Immature natural killer cell (primary cell): ENCODE measurements around the gene MALRD1. TPM values are rescaled to one million over a fixed set of nuclear protein-coding genes. Genes with fewer than 3 reads are reported as not detected.

Experiments used
- DNase-seq, 3 donors: peaks; one replicate each; pipeline ENCODE4 v3.0.0; 2022; ENCODE audit warnings: mixed read lengths in 1 of 3
- H3K27ac Mint-ChIP-seq, 6 donors: one replicate each; pipeline ENCODE4 v1.8.0; 2020; ENCODE audit warnings: mixed read lengths in 6 of 6, mild to moderate bottlenecking in 5 of 6, inconsistent platforms in 4 of 6, moderate library complexity in 3 of 6
- H3K27me3 Mint-ChIP-seq, 3 donors: one replicate each; pipeline ENCODE4 v1.8.0; 2020 to 2021; ENCODE audit warnings: low read depth in 3 of 3, mild to moderate bottlenecking in 3 of 3, mixed read lengths in 3 of 3, moderate library complexity in 3 of 3, inconsistent platforms in 1 of 3
- H3K36me3 Mint-ChIP-seq, 3 donors: one replicate each; pipeline ENCODE4 v1.8.0; 2020; ENCODE audit warnings: mixed read lengths in 3 of 3, inconsistent platforms in 2 of 3, mild to moderate bottlenecking in 2 of 3
- H3K4me1 Mint-ChIP-seq, 2 donors: one replicate each; pipeline ENCODE4 v1.8.0; 2020; ENCODE audit warnings: inconsistent platforms in 2 of 2, mild to moderate bottlenecking in 2 of 2, mixed read lengths in 2 of 2, moderate library complexity in 1 of 2
- H3K4me3 Mint-ChIP-seq, 5 donors: one replicate each; pipeline ENCODE4 v1.8.0; 2020; ENCODE audit warnings: mild to moderate bottlenecking in 5 of 5, mixed read lengths in 5 of 5, inconsistent platforms in 3 of 5, moderate library complexity in 3 of 5
- H3K9me3 Mint-ChIP-seq, 6 donors: one replicate each; pipeline ENCODE4 v1.8.0; 2020; ENCODE audit warnings: mild to moderate bottlenecking in 6 of 6, mixed read lengths in 6 of 6, inconsistent platforms in 4 of 6, moderate library complexity in 3 of 6
- polyA plus RNA-seq, 3 donors: library from polyadenylated mRNA; unstranded; fragments of 300-500 nt; fragmentation: Illumina TruSeq; gene quantifications; one replicate each; pipeline ENCODE4 v1.2.3, GENCODE V29; 2021

MALRD1 gene
- polyA plus RNA-seq, result not detected

- Mint-ChIP-seq H3K27me3 (peaks cover 0 to 2% (median 0%) of the 10 kb centered on the region in 3 donors), H3K9me3 (peaks cover 0 to 22% (median 7%) of the 10 kb centered on the region in 6 donors), H3K27ac (no peak within 1 kb of the TSS), H3K36me3 (no peaks in the 10 kb centered on the region), H3K4me3 (no peak within 1 kb of the TSS), H3K4me1 (no peaks in the 10 kb centered on the region)
- DNase-seq, result no peak
Measured at GRCh38 chr10:19048489-19048888, at the start of gene MALRD1. TSS of gene MALRD1 (plus strand) at chr10:19048801. CDS start at chr10:19048939, 138 bp downstream.

GRCh38 chr10:19003341-19003740 lies 45.3 kb upstream of the MALRD1 start:
- no peaks in the 10 kb centered on the region for H3K4me1 Mint-ChIP-seq
- H3K27me3 Mint-ChIP-seq, result no peaks in the 10 kb centered on the region
- H3K36me3 Mint-ChIP-seq, result no peaks in the 10 kb centered on the region
- DNase-seq, result no peak
- H3K4me3 Mint-ChIP-seq, result no peak overlapping the region
- peaks cover 0 to 13% (median 8%) of the 10 kb centered on the region in 6 donors for H3K9me3 Mint-ChIP-seq
- H3K27ac Mint-ChIP-seq, result no peak overlapping the region

DNA sequence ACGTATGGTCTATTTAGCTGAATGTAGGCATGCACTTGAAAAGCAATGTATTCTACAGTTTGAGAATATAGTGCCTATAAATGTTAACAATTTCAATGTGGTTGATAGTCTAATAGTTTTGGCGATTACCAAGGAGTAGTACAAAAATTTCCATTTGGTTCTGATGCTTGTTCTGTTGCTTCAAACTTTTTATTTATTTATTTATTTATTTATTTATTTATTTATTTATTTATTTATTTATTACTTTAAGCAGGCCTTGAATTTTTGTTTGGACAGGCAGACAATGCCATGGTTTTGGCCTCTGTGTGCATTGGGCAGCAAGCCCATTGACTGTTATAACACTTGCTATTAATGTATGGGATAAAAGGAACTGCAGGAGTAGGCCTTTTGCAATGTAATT lies 36.5 kb upstream of the MALRD1 start:
- H3K4me3 Mint-ChIP-seq, result no peak overlapping the region
- H3K4me1 Mint-ChIP-seq, result no peaks in the 10 kb centered on the region
- no peaks in the 10 kb centered on the region for H3K36me3 Mint-ChIP-seq
- peaks cover 0 to 3% (median 2%) of the 10 kb centered on the region in 3 donors for H3K27me3 Mint-ChIP-seq
- no peak overlapping the region for H3K27ac Mint-ChIP-seq
- H3K9me3 Mint-ChIP-seq, result peaks cover 5 to 29% (median 13%) of the 10 kb centered on the region in 6 donors
- no peak for DNase-seq

GRCh38 chr10:19014034-19014433 lies 34.6 kb upstream of the MALRD1 start:
- Mint-ChIP-seq H3K9me3 (peaks cover 2 to 24% (median 12%) of the 10 kb centered on the region in 6 donors), H3K4me1 (no peaks in the 10 kb centered on the region), H3K27ac (no peak overlapping the region), H3K4me3 (no peak overlapping the region), H3K36me3 (no peaks in the 10 kb centered on the region), H3K27me3 (peaks cover 0 to 3% (median 2%) of the 10 kb centered on the region in 3 donors)
- DNase-seq, result no peak

GRCh38 chr10:19014498-19014897 lies 34.1 kb upstream of the MALRD1 start:
- H3K36me3 Mint-ChIP-seq, result no peaks in the 10 kb centered on the region
- H3K27ac Mint-ChIP-seq, result no peak overlapping the region
- no peak for DNase-seq
- no peak overlapping the region for H3K4me3 Mint-ChIP-seq
- H3K4me1 Mint-ChIP-seq, result no peaks in the 10 kb centered on the region
- peaks cover 0 to 3% (median 2%) of the 10 kb centered on the region in 3 donors for H3K27me3 Mint-ChIP-seq
- H3K9me3 Mint-ChIP-seq, result peaks cover 2 to 24% (median 12%) of the 10 kb centered on the region in 6 donors

DNA sequence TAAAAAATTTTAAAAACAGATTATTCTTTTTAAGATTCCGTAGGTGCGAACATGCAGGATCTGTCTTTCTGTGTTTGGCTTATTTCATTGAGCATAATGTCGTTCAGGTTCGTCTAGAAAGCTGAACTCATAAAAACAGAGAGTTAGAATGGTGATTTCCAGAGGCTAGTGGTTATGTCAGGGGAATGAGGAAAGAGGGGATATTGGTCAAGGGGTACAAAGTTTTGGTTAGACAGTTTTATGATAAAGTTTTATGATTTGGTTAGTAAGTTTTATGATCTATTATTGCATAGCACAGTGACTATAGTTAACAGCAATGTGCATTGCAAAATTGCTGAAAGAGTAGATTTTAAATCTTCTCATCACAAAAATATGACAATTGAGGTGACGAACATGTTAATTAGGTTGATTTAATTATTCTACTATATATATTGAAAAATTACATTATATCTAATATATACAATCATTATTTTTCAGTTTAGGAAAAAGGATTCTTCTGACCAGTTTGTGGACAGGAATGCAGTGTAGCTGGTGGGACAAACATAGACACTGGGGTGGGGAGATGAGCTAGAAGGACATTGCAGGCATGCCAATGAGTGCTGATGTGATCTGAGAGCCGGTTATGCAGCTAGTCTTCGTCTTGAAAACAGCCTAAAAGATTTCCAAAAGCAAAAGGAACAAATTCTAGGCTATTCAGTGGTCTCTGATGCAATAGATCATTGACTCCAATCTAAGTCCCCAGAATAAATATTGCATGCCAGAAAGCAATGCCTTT lies 31.3 kb upstream of the MALRD1 start:
- Mint-ChIP-seq H3K4me1 (no peaks in the 10 kb centered on the region), H3K27me3 (peaks cover 0 to 1% (median 1%) of the 10 kb centered on the region in 3 donors), H3K27ac (no peak overlapping the region), H3K9me3 (peaks cover 0 to 26% (median 11%) of the 10 kb centered on the region in 6 donors), H3K36me3 (no peaks in the 10 kb centered on the region), H3K4me3 (no peak overlapping the region)
- no peak for DNase-seq

- H3K27me3 Mint-ChIP-seq, result peaks cover 0 to 4% (median 1%) of the 10 kb centered on the region in 3 donors
- no peaks in the 10 kb centered on the region for H3K36me3 Mint-ChIP-seq
- H3K9me3 Mint-ChIP-seq, result peaks cover 0 to 17% (median 4%) of the 10 kb centered on the region in 6 donors
- no peak overlapping the region for H3K4me3 Mint-ChIP-seq
- H3K27ac Mint-ChIP-seq, result no peak overlapping the region
- H3K4me1 Mint-ChIP-seq, result no peaks in the 10 kb centered on the region
- DNase-seq, result no peak
Measured at GRCh38 chr10:19021162-19021561, 27.4 kb upstream of the MALRD1 start.

DNA sequence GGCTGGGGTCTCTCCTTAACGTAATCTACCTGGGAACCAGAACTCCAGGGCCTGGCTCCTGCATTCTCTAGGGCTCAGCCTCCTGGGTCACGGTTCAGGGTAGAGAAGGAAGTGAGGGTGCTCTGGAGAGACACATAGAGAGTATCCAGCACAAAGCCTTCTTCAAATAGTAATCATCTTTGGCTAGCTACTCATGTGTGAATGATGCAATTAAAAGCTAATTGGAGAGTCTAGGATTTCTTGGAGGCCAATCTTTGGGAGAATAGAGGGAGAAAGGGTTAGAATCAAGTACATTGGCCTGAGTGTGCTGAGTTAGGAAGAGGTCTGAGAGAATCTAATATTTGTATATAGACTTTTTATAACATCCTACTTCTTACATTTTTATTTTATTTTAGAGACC lies 24.0 kb upstream of the MALRD1 start:
- peaks cover 0 to 15% (median 5%) of the 10 kb centered on the region in 6 donors for H3K9me3 Mint-ChIP-seq
- no peak for DNase-seq
- H3K4me1 Mint-ChIP-seq, result no peaks in the 10 kb centered on the region
- H3K27ac Mint-ChIP-seq, result no peak overlapping the region
- peaks cover 0 to 6% (median 3%) of the 10 kb centered on the region in 3 donors for H3K27me3 Mint-ChIP-seq
- H3K4me3 Mint-ChIP-seq, result no peak overlapping the region
- H3K36me3 Mint-ChIP-seq, result no peaks in the 10 kb centered on the region

DNA sequence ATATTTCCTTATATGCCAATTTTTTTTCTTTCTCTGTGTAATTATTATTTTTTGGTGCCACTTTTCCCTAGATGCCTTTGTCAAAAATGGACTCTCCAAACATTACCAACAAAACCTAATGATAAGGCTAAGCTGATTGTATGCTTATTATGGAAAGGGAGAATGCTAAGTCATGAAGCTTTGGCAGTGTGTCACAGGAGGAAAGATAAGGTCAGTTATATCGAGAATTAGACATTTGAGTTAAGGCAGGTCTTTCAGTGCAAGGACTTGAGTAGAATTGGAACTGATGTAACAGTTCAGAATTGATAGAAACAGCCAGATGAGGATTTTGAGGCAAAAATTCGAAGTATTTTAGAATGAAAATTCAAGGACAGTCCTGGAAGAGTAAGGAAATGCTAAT lies 16.8 kb upstream of the MALRD1 start:
- DNase-seq, result no peak
- Mint-ChIP-seq H3K27me3 (peaks cover 0 to 2% (median 2%) of the 10 kb centered on the region in 3 donors), H3K4me1 (no peaks in the 10 kb centered on the region), H3K4me3 (no peak overlapping the region), H3K36me3 (no peaks in the 10 kb centered on the region), H3K27ac (no peak overlapping the region), H3K9me3 (peaks cover 3 to 15% (median 13%) of the 10 kb centered on the region in 6 donors)

DNA sequence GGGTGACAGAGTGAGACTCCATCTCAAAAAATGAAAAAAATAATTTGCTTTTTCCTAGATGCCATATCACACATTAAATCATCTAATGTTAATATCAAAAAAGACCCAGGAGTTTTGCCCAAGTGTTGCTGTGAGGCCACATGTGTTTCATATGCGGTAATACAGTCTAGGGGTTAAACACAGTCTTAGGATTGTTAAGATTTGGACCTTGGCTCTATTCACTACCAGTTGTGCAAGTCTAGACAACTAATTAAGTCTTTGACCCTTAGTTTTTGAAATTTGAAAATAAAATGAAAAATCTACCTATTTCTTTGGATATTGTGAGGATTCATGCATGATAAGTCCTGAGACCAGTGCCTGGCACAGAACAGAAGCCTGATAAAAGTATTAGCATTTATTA lies 14.9 kb upstream of the MALRD1 start:
- Mint-ChIP-seq H3K9me3 (peaks cover 3 to 19% (median 12%) of the 10 kb centered on the region in 6 donors), H3K4me3 (no peak overlapping the region), H3K36me3 (no peaks in the 10 kb centered on the region), H3K27me3 (peaks cover 0 to 2% (median 0%) of the 10 kb centered on the region in 3 donors), H3K4me1 (no peaks in the 10 kb centered on the region), H3K27ac (no peak overlapping the region)
- DNase-seq, result no peak

GRCh38 chr10:19041171-19041570 lies 7.4 kb upstream of the MALRD1 start:
- no peak overlapping the region for H3K4me3 Mint-ChIP-seq
- peaks cover 0 to 2% (median 2%) of the 10 kb centered on the region in 3 donors for H3K27me3 Mint-ChIP-seq
- DNase-seq, result no peak
- H3K4me1 Mint-ChIP-seq, result no peaks in the 10 kb centered on the region
- no peak overlapping the region for H3K27ac Mint-ChIP-seq
- H3K9me3 Mint-ChIP-seq, result peaks cover 2 to 20% (median 6%) of the 10 kb centered on the region in 6 donors
- no peaks in the 10 kb centered on the region for H3K36me3 Mint-ChIP-seq

- Mint-ChIP-seq H3K4me3 (no peak overlapping the region), H3K27ac (no peak overlapping the region), H3K36me3 (no peaks in the 10 kb centered on the region), H3K4me1 (no peaks in the 10 kb centered on the region), H3K9me3 (peaks cover 0 to 18% (median 6%) of the 10 kb centered on the region in 6 donors), H3K27me3 (peaks cover 0 to 2% (median 2%) of the 10 kb centered on the region in 3 donors)
- DNase-seq, result no peak
Measured at GRCh38 chr10:19043431-19043830, 5.2 kb upstream of the MALRD1 start.

DNA sequence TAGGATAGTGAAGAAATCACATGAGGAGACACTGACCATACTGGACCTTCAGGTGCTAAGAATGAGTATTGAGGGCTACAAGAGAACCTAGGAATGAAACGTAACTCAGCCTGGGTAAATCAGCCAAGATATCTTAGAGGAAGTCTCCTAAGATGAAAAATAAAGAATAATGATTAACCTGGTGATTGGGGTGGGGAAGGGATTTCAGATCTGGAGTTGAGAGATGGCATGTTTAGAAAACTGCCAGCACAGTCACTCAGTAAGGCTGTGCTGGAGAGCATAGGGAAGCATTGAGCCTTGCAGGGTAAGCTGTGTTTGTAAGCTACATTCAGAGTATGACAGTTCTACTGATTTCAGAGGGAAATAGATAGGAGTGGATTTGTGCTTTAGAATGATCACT lies 1.9 kb upstream of the MALRD1 start:
- Mint-ChIP-seq H3K9me3 (peaks cover 0 to 27% (median 8%) of the 10 kb centered on the region in 6 donors), H3K36me3 (no peaks in the 10 kb centered on the region), H3K27ac (no peak overlapping the region), H3K27me3 (peaks cover 0 to 2% (median 0%) of the 10 kb centered on the region in 3 donors), H3K4me1 (no peaks in the 10 kb centered on the region), H3K4me3 (no peak overlapping the region)
- no peak for DNase-seq

DNA sequence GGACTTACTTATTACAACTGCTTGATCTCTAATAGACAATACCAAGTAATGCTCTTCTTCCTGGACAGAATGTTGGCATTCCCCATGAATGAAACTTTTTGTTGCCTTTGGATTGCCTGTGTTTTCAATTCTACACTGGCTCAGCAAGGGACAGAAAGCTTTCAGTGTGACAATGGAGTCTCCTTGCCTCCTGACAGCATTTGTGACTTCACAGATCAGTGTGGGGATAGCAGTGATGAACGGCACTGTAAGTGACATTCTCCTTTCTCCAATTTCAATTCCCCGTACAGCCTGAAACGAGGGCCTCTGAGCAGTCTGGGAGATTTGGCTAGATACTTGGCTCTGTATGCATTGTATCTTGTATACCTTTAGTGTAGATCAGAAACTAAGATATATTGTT lies 290 bp downstream of the MALRD1 start:
- DNase-seq, result no peak
- Mint-ChIP-seq H3K27me3 (peaks cover 0 to 2% (median 0%) of the 10 kb centered on the region in 3 donors), H3K36me3 (no peaks in the 10 kb centered on the region), H3K9me3 (peaks cover 0 to 22% (median 7%) of the 10 kb centered on the region in 6 donors), H3K27ac (no peak overlapping the region), H3K4me1 (no peaks in the 10 kb centered on the region), H3K4me3 (no peak overlapping the region)
